Fibroblast of skin of left biceps (primary cell): ENCODE results near the gene SLC25A45.

Experiments
- DNase-seq, 2 experiments: peaks; one replicate each; pipeline ENCODE4 v3.0.0-alpha.2; 2013; ENCODE audit warnings: low read depth in 2 of 2

Gene SLC25A45

DNA sequence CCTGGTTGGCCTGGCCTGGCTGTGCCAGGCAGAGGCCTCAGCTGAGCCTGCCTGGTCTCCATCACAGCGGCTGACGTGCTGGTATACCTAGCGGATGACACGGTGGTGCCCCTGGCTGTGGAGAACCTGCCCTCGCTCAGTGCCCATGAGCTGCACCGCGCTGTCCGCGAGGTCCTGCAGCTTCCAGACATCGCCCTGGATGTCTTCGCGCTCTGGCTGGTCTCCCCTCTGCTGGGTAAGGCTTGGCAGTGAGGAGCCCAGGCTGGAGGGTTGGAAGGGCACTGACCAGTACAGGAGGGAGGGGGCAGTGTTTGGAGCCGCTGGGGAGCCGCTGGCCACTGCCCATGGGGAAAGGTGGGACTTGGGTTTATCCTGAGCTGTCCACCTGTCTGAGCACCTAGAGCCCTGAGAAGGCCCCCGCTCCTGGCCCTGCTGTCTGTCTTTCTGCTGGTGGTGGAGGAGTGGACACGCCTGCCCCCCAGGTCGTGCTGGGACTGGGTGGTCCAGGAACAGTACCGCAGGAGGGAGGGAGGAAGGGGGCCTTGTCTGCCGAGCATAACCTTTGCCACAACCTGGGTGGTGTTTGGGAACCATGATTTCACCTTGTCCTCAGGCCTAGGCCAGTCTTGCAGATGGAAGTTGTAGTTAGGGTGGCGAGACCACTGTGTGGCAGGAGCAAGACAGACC is 7.0 kb upstream of the SLC25A45 start:
- no peak for DNase-seq

DNA sequence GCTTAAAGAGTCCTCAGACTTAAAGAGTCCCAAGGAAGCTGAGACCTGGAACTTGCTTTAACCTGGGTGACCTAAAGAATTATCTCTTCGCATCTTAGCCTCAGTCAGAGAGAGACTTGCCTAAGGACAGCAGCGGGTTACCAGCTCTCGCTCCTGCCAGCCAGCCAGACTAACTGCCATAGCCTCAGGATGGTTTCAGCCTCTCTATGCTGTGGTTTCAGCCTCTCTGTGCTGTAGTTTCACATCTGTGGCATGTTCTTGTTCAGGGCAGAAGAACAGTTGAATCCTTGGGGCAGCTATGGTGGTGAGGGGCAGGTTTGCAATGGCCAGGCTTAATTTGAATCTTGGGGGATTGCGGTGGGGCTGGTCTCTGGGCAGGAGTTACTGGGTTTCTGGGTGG is 6.3 kb upstream of the SLC25A45 start:
- DNase-seq: no peak

DNA sequence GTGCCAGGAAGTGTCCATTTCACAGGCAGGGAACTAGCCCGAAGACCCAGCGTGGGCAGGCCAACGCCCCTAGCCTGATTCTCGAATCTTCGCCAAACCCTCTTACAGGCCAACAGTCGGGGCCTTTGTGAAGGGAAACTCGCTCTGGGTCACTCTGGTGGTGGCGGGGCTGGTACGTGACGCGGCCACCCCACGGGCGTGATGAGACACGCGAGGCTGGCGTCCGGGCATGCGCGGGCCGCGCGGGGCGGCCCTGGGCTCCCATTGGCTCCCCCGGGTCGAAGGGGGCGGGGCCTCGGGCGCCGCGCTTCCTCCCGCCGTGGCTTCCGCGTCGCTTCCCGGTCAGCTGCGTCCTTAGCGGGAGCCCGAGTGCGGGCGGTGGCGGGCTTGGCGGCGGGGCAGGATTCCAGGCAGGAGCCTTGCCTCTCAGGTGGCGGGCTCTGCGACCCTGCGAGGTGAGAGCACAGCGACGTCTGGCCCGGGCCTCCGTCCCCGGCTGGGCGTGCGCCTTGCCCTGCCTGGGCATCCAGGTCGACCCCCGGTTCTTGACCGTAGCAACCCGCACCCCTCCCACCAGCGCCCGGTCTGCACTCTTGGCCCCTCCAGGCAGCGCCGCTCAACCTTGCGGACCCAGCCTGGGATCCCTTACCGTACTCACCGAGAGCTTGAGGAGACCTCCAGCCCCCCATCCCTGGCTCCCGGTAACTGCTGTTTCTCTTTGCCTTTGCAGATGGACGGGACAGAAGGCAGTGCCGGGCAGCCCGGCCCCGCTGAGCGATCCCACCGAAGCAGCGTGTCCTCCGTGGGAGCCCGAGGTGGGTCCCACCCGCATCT is 4.1 kb upstream of the SLC25A45 start, which contains the start of gene FRMD8:
FRMD8 (plus strand) TSS at position 331 of the 834 bp plus-strand sequence; CDS start at position 731, 400 bp downstream.
- DNase-seq: peak; percentile 34 to 35

DNA sequence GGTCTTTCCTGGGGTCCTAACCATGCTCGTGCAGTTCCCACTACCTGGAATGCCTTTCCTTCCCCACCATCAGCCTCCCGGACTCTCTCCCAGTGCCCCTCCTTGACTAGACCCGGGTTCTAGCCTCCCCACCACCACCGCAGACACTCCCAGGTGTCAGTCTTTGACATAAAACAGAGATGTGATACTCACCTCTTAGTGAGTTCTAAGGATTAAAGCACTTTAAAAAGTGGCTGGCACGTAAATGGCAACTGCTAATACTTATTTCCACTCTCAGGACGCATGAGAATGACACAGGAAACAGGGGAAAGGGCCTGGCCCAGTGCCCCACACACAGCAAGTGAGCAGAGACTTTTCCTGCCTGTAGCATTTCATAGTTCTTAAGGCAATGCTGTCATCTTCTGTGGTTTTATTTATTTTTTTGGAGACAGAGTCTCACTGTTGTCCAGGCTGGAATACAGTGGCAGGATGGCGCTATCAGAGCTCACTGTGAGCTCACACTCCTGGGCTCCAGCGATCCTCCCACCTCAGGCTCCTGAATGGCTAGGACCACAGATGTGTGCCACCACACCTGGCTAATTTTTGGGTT is 1.9 kb upstream of the SLC25A45 start:
- no peak for DNase-seq

DNA sequence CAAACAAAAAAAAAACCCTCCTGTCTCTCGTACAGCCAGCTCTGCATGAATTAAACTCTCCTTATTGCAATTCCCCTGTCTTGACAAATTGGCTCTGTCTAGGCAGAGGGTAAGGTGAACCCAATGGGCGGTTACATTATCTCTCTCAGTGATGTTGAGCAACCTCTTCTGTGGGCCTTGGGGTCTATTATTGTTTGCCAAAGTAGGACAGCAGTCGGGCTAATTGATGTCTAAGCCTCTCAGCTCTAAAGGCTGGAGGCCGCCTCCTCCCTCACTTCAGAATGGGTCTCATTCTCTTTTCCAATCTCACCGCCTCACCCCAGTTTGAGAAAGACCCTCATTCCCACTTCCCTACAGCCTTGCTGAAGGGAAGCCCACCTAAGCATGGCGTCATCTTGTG is 1.3 kb upstream of the SLC25A45 start:
- DNase-seq: no peak

DNA sequence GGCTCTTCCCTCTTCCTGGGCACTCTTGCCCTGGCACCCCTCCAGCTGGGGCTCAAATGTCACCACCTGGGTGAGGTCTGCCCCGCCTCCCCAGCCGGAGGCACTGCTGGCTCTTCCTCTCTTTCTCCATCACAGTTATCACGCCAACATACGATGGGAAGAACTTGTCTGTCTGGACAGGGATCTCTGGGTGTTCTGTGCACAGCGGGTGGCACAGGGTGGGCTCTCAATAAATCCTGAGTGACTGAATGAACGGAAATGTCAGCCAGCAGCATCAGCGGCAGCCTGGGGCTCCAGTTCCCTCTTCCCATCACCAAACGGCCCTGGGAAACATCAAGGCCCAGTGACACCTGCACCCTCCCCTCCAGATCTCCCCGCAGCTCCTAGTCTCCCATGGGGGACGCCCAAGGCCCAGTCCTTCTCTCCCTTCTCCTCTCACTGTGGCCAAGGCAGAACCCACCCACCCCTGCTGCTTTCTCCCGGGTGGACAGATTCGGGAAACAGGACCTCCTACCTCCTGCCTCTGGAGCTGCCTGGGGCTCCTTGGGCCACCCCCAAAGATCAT is 440 bp upstream of the SLC25A45 start:
- DNase-seq: no peak

DNA sequence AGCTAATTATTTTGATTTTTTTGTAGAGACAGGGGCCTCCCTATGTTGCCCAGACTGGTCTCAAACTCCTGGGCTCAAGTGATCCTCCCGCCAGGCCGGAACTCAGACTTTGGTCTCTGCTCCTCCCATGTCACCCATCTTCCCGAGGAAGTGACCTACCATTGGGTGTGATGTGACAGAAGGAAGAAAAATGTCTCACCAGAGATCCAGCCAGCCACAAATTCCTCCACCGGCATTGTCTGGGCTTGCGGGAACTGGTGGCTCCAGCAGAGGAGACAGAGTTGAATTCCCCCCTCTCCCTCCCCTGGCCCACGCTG is 772 bp downstream of the SLC25A45 start:
- DNase-seq: no peak

DNA sequence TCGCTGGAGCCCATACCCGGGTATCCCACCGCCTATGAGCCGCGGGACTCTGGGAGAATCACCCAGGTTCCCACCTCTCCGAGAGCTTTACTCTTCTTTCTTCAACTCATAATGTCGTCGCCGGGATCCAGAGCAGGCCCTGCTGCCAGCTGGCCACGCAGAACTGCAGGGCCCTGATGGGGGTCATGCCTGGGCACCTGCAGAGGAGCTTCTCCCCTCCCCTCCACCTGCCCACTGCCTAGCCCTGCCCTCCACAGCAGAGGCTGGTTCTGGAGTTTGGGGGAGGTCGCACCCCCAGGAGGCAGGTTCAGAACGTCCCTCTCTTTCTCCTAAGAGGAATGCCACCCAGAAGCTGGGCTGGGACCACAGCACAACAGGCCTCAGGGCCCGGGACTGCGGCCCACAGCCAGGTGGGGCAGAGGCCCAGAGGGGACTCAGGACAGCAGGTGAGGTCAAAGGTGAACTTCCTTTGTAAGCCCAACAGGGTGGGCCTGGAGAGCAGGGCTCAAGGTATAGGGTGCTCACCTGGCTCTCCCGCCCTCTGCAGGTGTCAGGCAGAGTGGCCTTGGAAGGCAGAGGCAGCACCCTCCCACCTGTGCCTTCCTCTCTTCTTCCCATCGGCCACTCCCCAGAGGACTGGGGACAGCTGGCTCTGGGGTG is 1.9 kb downstream of the SLC25A45 start:
- DNase-seq: no peak

DNA sequence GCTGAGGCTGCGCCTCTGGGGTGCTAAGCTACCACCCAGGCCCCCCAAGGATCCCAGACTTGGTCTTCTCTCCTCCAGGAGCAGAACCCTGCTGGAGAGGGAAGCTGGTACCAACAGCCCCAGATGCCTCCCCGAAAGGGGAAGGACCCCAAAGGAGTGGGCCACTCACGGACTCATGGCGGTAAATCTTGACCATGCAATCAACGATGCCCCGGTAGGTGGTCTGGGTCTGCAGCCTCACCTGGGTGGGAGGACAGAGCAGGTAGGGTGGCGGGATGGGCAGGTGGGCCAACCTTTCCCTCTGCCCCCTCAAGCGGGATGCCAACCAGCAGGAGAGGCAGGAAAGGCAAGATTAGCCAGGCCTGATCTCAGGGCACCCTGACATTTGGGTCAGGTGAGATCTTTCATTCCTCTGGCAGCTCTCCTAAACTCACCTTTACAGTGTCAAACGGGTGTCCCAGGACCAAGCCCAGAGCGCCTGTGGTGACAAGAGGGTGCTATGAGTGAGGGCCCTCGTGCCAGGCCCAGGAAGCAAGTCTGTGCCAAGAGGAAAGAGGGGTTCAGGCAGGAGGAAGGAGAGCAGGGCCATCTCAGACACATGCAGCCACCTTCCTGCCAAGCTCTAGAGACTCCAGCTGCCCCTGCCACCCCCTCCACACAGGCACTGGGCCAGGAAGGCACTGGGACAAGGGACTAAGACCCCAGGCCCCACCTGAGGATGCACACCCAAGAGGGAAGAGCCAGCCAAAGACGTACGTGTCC is 2.6 kb downstream of the SLC25A45 start:
- DNase-seq: no peak

DNA sequence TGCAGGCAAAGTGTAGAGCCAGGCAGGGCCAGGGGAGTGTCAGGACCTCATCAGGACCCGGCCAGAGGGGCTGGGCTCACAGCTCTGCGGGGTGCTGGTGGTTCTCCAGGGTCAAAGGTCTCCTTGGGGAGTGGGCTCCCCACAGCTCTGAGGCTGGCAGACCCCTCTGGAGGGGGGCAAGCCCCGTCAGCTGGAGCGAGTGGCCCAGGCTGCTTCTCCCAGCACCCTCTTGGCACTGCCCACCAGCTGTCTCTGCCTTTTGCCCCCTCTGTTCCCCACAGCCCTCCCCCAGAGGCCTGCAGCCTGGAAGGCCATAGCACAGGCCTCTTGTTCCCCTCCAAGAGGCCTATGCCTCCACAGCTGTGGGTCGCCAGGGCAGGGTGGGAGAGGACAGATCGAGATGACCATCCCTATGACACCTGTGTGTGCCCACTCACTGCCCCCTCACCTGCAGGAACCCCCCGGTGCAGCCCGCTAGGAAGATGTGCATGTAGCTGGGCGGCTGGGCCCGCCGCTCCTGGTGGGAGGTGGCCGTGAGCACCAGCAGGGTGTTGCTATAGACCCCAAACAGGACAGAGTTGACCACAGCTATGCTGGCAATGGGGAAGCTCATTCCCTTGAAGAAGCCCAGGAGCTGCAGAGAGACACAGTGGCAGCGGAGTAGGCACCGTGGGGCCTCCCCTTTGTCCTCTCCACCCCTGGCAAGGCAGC is 3.4 kb downstream of the SLC25A45 start:
- no peak for DNase-seq

DNA sequence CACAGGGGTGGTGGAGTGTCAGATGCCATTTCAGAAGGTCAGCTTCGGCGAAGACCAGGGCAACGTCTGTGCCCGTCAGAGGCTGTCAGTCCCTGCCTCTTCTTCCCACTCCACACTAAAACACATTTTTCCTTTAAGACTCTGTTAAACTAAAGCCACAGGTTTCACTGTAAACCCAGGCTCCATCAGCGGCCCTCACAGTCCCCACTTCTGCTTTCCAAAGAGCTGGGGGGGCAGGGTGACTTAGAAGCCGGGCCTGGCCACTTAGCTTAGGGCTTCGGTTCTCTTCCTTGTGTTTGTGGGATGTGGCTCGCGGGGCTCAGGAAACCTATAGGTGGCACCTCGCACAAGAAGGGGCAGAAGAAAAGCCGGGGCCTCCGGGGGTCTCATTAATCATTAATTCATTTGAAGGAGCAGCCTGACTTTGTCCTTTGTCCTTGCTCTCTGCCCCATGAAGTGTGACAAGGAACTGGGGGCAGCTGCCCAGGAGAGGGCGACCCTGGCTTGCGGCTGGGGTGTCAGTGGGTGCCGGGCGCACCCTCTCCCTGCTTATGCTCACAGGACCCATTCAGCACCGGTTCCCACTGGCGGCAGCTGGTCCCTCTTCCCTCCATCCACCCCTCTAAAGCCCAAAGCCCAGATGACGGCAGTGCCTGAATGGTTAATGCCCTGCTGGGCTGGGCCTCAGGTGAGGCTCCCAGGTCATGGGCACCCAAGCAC is 4.1 kb downstream of the SLC25A45 start:
- no peak for DNase-seq

DNA sequence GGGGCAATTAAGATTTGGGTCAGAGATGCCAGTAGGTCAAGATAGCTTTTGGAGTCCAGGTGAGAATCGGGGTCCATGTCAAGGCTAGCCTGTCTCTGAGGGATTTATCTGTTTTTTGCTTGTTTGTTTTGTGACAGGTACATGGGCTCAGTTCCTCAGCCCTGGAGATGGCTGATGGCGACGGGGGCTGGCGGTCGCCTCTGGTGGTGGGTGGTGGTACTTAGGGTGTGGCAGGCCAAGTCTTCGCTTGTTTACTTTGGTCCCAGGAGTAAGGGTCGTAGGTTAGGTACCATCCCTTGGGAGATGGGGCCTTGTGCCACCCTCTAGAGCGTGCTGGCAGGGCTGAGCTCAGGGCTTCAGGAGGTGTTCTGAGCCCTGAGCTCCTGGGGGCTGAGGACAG is 4.7 kb downstream of the SLC25A45 start:
- DNase-seq: no peak

DNA sequence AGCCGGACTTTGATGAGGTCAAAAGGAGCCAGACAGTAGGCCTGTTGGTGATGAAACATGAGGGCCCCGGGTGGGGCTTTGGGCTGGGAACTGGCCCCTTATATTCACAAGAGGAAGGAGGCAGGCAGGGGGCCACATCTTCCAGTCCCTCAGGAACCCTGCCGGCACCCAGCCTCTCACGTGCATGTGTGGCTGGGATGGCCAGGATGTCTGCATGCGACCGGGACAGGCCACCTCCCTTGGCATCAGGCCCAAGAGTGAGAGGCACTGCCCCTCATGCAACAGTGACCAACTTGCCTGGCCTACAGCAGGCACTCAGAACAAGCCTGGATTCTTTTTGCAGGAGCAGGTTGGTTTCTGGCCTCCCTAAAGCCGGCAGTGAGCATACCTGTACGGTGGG is 5.4 kb downstream of the SLC25A45 start:
- no peak for DNase-seq

DNA sequence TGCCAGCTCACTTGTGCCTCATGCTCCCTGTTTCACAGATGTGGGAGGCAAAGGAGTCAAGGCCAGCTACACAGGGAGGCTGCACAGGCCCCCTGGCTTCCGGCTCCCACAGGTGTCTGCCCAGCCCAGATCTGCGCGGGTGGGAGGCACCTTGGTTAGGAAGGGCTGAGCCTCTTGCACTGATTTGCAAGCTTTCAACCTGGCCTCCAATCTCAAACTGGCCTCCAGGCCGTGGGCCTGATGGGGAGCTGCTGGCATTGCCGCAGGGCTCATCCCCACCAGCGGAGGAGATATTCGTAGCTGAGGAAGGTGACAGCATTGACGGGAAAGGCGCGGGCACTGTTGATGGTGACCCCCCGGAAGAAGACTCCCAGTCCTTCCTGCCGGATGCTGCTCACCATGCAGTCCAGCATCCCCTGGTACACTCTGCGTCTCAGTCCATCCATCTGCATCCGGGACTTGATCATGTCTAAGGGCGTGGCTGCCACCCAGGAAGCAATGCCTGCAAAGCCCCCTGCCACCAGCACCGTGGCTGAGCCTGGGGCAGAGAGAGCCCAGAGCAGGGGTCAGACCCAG is 6.2 kb downstream of the SLC25A45 start:
- no peak for DNase-seq

DNA sequence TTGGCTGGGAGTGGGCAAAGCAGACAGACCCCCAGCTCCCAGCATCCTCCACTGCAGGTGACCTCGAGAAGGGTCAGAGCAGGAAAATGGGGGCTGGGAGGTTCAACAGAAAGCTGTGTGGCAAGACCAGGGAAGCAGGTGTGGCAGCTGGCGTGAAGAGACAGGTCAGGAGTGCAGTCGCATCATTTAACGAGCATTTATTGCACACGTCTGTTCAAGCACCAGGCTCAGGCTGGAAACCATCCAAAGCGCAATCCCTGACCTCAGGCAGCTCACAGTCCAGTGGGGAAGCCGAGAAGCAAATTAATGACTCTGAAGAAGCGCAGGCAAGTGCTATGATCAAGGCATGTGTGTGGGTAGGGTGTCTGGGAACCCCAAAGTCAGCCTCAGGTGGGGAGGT is 7.4 kb downstream of the SLC25A45 start:
- no peak for DNase-seq

DNA sequence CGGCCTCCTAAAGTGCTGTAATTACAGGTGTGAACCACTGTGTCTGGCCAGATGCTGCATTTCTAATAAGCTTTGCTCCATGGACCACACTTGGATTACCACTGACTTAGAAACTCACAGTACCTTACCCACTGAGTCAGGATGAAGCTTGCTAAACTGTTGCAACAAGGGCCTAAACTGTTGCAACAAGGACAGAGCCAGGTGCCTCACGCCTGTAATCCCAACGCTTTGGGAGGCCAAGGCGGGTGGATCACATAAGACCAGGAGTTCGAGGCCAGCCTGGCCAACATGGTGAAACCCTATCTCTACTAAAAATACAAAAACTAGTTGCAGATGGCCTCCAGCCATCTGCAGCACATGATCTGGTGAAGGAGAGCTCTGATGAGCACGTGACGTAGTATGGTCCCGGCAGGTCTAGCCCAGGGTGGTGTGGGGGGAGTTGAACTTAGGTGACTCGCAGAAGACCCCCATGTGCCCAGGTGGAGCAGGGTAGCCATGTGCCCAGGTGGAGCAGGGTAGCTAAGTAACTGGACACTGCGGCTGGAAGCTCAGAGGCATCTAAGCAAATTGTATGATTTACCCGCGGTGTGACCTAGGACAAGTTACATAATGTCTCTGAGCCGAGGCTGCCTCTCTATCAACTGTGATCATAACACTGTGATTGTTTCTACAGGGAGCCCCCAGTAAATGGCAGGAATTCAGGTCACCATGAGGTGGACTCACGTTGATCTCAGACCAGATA is 8.4 kb downstream of the SLC25A45 start:
- no peak for DNase-seq

DNA sequence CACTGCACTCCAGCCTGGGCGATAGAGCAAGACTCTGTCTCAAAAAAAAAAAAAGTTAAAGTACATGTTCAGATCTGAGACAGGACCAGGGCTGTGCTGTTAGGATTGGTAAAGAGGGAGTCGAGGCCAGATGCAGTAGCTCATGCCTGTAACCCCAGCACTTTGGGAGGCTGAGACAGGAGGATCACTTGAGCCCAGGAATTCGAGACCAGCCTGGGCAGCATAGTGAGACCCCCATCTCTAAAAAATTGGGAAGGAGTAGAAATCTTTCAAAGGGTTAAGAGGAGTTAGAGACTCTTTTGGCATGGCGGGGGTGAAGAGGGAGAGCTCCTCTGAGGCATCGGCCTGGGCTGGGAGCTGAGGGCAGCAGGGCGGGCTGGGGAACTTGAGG is 11.8 kb downstream of the SLC25A45 start:
- no peak for DNase-seq

DNA sequence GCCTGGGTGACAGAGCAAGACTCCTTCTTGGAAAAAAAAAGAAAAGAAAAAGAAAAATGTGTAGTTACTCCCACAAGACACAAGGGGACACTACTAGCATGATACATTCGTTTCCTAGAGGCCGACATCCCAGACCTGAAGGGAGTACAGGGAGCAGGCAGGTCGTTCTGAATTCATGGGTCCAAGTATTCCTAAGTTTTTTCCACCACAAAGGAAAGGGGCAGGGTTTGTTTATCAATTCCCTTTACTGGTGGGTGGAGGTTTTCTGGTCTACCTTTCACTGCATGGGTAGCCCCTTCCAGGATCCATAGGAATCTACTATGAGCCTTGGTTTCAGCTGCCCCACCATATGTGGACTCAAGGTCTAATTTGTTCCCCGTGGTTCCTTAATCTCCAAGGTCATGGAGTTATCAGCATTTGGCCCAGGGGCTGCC is 16.1 kb downstream of the SLC25A45 start:
- peak; percentile 45 to 52 for DNase-seq

DNA sequence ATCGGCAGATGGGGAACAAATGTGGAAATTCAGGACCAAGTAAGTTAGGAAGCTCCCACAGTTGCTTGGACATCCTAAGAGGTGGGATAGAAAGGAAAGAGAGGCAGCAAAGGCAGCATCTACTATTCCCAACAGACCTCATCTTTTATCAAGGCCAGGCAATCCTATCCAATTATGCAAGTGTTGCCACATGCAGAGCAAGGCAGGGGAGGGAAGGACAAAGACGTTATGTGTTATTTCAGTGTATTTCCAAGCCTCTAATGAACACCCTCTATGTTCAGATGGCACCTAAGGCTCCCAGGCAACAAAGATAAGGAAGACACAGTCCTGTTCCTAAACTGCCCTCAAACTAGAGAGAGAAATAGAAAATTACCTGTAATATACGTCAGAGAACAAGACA is 18.7 kb downstream of the SLC25A45 start:
- DNase-seq: no peak
